GM19372 (cell line): Measurements from ENCODE around the gene AMH.
"Not testable (repeated sequence)": the region's sequence is repeated elsewhere in the genome, so short reads cannot be mapped to it uniquely, and the experiment has no call there.

Source experiments
- ATAC-seq: cut with Tn5 transposase; IDR thresholded peaks from one replicate; pipeline ENCODE4 v1.9.1; 2021; ENCODE audit warnings: mild to moderate bottlenecking, low read depth, moderate library complexity; ENCODE audit not compliant: unreplicated experiment

The AMH gene

GRCh38 chr19:2249010-2249866 is at the start of gene AMH:
Gene AMH, plus strand, starts transcription at chr19:2249323. Its CDS starts 10 bp downstream, at chr19:2249333.
- ATAC-seq: no peak

GRCh38 chr19:2199861-2200623 is 49.1 kb upstream of the AMH start:
- no peak for ATAC-seq

DNA sequence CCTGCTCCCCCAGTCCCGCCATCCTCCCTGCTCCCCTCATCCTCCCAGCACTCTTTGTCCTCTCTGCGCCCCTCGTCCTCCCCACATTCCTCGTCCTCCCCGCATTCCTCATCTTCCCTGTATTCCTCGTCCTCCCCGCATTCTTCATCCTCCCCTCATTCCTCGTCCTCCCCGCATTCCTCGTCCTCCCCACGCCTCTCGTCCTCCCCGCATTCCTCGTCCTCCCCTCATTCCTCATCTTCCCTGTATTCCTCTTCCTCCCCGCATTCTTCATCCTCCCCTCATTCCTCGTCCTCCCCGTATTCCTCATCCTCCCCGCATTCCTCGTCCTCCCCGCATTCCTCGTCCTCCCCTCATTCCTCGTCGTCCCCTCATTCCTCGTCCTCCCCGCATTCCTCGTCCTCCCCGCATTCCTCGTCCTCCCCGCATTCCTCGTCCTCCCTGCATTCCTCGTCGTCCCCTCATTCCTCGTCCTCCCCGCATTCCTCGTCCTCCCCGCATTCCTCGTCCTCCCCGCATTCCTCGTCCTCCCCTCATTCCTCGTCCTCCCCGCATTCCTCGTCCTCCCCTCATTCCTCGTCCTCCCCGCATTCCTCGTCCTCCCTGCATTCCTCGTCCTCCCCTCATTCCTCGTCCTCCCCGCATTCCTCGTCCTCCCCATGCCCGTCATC is 48.4 kb upstream of the AMH start:
- ATAC-seq: not testable (repeated sequence)

DNA sequence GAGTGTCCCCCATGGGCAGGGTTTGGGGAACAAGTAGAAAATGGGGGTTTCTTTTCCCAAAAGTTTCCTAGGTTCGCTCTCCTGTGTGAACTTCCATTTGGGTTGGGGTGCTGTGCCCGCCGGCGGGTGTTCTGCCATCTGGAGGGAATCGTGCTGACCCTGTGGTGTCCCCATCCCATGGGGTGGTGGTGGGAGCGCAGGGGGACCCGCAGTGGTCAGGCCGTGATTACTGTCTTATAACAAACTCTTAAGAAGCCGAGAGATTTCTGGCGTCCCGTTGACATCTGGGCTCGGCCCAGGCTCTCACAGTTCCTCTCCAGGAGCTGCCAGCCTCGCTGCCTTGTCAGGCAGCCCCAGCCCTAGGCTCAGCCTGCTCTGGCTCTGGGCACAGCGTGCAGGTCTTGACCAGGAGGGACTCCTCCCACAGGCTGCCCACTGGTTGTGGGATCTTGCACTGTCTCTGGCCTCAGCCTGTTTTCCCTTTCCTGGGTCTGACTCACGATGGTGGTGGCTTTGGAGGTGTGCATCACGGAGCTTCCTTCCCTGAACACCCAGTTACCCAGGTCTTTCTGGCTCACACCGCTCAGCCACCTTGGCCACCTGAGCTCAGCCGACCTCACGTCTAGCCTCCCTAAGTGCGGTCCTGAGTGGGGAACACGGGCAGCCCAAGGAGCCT is 47.5 kb upstream of the AMH start:
- no peak for ATAC-seq

GRCh38 chr19:2202366-2202765 is 46.8 kb upstream of the AMH start:
- ATAC-seq: no peak

- ATAC-seq: no peak
Observed at GRCh38 chr19:2207008-2207407, 42.1 kb upstream of the AMH start.

- ATAC-seq: no peak
Observed at GRCh38 chr19:2207991-2208860, 40.9 kb upstream of the AMH start.

DNA sequence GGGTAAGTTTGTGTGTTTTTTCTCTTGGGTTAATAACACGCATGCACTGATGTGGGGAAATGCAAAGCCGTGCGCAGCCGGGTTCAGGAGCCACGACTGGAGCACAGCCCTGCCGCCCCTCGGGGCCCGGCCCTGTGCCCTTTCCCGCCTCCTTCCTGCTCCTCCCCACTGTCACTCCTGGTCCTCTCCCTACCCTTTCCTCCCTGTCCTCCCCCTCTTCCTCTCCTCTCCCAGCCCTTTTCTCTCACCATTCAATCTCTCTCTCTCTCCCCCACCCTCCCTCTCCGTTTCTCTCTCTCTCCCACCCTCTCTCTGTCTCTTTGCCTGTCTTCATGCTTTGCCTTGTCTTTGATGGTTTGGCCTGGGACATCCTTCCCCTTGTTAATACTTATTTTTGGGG is 40.1 kb upstream of the AMH start:
- no peak for ATAC-seq

DNA sequence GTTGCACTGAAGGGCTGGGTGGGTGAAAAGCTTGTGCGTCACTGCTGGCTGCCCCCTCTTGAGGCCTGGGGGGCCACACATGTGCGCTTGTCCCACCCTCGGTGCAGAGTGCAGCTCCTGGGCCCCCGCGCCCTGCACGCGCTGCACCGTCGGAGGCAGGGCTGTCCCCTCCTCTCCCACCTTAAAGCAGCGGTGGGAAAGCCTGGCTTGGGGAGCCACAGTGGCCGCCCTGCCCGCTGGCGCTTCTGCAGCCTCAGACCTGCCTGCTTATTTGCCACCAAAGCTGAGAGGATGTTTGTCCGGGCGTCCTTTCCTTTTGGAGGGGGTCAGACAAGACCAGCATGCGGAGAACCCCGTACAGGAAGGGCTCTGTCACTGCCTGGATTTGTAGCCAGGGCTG is 39.7 kb upstream of the AMH start:
- ATAC-seq: no peak

DNA sequence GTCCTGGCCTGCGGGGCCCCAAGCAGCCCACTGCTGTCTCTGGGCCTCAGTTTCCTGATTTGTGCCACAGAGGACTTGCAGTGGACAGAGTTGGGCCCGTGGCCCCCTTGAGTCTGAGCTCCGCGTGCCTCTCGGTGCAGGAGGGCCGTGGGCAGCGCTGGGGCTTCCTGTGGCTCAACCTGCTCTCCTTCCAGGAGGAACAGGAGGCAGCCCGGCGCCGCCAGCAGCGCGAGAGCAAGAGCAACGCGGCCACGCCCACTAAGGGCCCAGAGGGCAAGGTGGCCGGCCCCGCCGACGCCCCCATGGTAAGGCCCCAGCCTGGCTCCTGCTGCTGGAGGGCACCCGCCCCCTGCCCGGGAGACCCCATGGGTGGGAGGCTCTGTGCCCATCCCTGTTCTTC is 38.9 kb upstream of the AMH start:
- no peak for ATAC-seq

GRCh38 chr19:2210987-2211740 is 38.0 kb upstream of the AMH start:
- no peak for ATAC-seq

- no peak for ATAC-seq
Observed at GRCh38 chr19:2212861-2213711, 36.0 kb upstream of the AMH start.

DNA sequence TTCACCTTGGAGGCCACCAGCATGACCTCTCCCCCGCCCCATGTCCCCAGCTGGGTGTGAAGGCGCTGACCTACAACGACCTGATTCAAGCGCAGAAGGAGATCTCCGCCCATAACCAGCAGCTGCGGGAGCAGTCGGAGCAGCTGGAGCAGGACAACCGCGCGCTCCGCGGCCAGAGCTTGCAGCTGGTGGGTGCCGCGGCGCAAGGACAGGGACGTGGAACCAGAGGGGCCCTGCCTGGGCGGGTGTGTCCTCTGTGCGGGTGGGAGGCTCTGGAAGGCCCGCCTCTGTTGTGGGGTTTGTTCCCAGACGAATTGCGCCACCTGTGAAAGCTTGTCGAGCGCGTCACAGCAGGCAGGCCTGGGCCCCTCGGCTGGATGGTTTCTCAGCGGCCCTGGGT is 35.3 kb upstream of the AMH start:
- no peak for ATAC-seq

GRCh38 chr19:2214251-2214650 is 34.9 kb upstream of the AMH start:
- no peak for ATAC-seq

DNA sequence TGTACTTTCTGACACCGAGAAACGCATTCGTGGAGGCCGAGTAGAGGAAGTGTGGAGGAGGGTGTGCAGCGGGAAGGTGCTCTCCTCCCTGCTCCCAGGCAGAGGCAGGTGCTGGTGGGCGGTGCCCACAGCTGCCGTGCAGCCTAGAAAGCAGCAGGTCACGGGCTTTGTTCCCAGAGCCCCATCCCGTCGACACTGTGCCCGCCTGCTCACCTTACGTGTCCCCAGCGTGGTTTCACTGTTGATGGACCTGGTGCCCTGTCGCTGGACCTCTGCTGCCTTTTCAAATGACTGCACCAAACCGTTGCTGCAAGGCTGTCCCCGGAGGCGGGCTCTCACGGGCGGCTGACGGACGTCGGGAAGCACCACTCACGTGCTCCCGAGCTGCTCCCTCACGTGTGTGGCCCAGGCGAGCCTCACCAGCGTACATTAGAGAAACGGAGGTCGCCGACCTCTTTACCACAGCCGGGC is 33.8 kb upstream of the AMH start:
- ATAC-seq: no peak

- ATAC-seq: no peak
Observed at GRCh38 chr19:2216361-2217225, 32.5 kb upstream of the AMH start.

- ATAC-seq: no peak
Observed at GRCh38 chr19:2217591-2217990, 31.5 kb upstream of the AMH start.
